GM18520 (cell line): Measurements from ENCODE around the gene PARP12.
A peak's percentile ranks its signal among the peaks of the same experiment; 100 is the strongest.

Experiments used
- ATAC-seq: cut with Tn5 transposase; IDR thresholded peaks from one replicate; pipeline ENCODE4 v1.9.1; 2021; ENCODE audit not compliant: unreplicated experiment

Gene PARP12

DNA sequence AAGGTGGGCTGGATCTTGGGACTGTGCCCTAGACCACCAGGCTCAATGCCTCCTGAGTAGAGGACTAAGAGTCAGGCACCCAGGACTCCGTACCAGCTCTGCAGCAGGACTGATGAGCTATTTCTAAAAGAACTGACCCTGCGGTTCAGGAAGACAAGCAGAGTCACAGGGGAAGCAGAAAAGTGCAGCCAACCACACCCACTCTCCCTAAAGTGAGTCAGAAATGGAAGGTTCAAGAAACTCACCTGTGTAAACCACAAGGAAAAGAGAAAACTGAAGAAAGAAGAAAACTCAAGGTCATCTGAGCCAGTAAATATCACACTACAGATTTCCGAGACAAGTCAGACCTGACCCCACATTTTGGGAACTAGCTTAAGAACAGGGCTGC lies 2.5 kb downstream of the PARP12 start:
- no peak for ATAC-seq

DNA sequence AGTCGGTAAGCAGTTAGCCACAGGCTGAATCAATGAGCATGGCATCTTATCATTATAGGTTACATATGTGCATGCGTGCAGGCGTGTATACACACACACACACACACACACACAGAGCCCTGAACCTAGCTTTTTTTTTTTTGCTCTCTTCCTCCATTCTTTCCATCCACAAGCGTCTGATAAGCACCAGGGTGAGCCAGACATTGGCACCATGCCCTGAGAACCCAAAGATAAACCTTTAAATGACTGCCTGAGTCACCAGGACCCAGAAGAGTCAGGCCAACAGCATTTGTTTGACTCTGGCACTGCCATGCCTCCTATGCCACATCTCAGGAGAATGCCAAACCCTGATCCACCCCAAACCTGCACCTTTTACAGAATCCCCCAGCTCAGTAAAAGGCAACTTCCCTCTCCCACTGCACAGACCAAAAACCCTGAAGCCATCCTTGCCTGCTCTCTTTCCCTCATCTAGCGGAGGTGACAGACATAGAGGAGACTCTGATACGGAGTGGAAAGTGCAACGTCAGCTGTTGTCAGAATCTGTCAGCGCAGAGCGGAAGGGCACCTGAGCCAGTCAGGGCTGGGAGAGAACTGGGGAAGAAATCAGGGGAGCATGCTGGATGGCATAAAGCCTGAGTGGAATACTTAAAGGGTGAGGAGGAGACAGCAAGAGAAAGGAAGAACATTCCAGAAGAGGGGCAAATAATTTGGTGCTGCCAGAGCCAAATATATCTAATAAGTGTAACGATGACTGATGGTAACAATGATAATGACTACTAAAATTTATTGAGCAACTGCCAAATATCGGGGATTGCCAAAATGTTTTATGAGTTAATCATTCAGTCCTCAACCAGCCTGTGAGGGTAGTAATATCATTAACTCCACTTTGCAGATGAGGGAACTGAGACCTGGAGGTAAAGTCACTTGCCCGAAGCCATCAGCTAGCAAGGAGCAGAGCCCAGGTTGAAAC lies 3.2 kb downstream of the PARP12 start:
- ATAC-seq: no peak

DNA sequence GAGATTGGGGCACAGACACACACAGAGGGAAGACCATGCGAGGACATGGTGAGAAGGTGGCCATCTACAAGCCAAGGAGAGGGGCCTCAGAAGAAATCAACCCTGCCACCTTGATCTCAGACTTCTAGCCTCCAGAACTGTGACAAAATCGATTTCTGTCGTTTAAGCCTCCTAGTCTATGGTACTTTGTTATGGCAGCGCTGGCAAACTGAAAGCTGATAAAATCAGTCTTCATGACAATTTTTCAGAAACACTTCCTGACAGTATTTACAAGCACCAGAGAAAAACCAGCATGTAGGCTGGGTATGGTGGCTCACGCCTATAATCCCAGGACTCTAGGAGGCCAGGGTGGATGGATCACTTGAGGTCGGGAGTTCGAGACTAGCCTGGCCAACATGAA lies 4.2 kb downstream of the PARP12 start:
- ATAC-seq: no peak

DNA sequence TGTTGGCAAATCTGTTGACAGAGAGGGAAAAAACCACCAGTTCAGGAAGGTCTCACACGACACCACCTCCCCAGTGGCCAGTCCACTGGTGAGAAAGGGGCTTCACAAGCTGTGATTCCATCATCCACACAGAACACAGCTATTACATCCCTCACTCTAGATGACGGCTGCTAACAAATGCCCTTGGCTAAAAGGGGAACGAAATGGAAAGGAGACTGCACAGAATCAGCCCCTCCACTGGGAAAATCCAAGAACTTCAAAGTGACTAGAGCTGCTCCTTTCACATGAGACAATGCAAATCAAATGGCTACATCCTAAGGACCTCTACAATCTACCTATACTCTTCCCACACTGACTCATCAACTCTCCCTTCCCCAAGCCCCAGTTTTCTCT lies 5.6 kb downstream of the PARP12 start:
- ATAC-seq: no peak

DNA sequence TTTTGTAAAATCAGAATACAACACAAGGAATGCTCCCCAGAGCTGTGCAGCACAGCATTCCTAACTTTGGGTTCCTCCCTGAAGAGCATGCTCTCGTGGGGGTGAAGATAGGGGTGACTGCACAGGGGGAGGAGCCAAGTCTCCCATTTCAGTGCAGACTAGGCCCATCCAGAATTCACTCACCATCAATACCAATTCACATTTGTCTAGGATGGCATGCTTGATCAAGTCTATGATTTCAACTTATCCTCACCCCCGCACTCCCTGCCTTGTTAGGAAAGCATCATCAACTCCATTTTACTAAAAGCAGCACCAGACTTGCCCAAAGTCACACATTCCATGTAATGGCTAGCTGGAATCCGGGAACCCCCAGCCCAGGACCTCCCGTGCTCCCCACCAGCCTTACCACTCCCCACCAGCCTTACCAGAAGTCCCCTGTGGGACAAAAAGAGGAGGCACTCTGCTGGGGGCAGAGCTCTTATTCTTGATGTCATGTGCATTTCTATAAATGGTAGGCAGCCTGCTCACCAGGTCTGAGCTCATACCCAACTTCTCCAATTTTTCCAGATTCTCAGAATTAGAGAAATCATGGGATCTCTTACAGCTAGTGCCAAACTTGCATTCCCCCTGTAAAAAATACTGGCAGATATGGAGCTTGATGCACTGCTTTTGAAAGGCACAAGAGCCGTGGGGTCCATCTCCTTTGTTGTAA lies 6.2 kb downstream of the PARP12 start:
- ATAC-seq: no peak

DNA sequence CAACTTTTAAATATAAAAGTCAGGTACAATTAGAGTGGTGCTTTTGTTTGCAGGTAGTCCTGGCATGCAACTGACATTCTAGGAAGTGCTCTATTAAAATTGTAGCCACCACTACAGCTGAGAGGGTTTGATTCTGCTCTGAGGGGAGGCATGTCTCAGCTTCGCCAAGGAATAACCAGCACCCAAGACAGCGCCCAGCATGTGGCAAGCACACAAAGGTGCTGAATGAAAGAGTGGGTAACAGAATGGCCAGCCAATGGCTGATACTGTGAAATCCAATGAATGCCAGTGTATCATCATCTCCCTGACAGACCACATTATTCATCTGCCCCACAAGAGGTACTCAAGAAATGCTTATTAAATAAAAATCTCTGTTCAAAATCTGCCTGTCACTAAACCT lies 6.9 kb downstream of the PARP12 start:
- no peak for ATAC-seq

DNA sequence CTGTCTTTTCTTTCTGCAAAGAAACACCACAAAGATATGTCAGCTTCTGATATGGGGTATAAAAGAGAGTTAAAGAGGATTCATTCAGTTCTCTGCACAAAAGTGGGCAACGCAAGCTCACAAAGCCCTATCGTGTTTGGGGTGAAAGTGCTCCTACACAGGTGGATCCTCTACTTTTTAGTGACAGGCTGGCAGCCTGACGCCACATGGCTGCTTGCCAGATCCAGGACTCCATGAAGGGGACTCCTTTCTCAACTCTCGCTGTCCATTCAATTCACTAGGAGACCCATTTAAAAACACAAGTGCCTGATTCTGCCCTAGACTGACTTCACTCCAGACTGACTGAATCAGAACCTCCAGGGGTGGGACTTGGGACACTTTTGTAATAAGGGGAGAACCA lies 8.0 kb downstream of the PARP12 start:
- no peak for ATAC-seq

DNA sequence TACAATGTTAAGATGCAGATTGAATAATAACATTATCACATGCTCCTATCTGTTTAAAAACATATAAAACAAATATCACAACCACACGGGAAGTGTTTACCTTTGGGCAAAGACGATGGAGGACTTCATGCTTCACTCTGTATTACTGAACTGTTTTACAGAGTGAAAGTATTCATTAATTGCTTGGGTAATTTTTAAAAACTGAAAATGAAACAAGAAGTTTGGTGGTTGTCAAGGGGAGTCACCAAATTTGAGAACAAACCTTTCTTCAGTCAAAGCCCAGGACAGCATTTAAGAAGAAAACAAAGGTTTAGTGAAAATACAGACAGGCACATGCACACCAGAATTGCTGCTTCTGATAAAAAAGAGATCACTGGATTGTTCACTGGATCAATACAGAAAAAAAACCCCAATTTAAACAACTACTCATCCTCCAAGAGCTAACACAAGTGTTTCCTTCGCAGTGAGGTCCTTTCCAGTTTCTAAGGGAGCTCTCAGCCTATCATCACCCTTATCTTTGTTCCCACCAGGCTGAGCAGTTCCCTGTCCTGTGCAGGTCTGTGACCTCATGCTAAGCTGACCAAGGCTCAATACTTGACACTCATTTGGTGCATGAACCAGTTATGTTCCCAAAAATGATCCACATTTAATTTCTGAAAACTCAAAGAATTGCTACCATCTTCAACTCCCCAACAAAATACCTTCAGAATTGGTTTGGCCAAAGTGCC lies 8.8 kb downstream of the PARP12 start:
- ATAC-seq: peak; percentile 82

DNA sequence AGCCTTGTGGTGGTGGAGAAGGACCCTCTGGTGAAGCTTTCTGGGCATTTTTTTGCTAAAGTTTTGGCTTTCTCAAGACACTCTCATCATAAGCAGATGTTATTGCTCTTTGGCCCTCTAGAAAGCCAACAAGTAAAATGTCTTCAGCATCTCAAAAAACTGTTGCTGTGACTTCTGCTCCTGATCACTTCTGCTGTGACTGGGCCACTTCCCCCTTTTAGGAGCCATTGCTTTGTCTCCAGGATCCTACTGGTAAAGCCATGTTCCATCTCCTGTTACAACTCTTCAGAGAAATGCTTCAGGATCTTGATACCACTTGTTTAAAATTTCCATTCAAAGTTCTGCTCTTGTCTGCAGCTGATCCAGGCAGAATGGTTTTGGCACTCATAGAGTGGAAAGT lies 10.9 kb downstream of the PARP12 start:
- ATAC-seq: no peak

DNA sequence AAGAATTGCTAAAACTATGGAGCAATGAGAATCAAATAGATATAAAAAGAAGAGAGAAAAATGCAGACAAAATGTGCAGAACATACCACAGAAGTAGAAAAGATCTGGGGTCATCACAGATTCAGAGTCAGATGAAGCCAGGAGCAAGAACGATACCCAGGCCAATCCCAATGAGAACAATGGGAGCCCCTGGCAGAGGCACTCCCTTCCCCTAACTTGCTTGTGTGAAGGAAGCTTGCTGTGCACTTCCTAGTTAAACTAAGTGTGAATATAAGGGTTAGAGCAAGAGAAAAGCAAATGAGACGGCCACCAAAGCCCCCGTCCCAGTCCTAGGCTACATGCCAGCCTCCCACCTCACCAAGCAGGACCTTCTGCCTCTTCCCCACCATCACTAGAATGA lies 12.7 kb downstream of the PARP12 start:
- no peak for ATAC-seq

DNA sequence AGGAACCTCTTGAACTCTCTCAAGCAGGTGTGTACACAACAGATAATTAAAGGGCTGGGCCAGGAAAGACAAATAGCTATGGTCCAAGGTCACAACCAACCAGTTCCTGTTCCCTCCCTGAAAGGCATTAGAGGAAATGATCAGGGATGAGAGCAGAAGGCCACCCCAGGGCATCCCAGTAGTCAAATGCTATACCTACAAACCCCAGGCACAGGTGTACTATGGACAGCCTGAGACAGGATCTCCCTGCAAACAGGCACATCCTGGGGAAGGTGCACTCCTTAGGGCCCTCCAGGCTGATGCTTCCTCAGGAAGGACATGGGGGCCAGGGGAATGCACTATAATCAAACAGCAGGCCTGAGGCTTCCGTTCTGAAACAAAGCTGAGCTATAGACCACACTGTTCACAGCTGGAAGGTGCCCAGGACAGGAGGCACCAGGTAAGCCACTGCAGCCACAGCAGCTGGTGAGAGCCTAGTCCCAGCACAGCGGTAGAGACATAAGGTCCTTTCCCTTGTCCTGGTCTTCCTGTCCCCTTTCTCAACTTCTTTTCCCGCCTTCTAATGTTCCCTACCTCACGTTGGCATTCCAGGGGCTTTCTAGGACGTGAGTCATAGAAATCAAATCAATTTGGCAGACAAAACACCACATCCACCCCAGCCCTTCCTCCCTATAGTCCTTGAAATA lies 13.3 kb downstream of the PARP12 start:
- ATAC-seq: no peak

DNA sequence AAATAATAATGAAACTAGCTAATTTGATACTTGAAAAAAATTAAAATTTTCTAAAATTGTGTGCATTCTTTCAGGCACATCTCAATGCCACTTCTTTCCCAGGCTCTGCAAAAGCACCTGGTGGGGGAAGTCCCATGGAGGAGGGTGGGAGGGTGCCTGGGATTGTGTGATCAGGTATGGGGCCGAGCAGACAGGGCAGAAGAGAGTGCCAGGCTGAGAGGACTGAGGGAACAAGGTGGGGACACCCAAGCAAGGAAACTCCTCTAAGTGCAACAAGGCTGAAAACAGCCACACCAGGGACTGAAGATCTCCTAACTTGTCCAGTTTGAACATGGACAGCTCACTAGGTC lies 13.8 kb downstream of the PARP12 start:
- no peak for ATAC-seq

DNA sequence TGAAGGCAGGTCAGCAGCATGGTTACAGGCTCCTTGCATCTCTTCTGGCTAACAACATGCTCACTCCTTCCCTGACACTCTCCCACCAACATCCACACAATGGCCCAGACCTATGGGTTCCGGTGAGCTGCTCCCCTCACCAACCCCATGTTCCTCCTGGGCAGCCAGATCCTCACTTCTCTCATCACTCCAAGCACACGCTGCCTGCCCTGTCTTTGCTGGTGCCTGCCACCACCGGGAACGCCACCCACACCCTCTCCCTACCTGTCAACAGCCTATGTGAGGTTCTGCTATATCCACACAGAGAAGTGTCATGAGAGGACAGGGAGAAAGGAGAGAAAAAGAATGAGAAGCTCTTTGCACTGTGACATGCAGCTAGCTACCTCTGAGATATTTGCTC lies 14.6 kb downstream of the PARP12 start:
- ATAC-seq: no peak

DNA sequence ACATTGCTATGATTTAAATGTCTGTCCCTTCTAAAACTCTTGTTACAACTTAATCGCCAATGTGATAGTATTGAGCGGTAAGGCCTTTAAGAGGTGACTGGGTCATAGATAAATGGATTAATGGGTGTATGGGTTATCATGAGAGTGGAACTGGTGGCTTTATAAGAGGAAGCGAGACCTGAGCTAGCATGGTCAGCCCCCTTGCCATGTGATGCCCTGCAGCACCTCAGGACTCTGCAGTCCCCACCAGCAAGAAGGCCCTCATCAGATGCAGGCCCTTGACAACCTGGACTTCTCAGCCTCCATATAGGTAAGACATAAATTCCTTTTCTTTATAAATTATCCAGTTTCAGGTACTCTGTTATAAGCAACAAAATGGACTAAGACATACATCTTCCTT lies 15.6 kb downstream of the PARP12 start:
- ATAC-seq: no peak

DNA sequence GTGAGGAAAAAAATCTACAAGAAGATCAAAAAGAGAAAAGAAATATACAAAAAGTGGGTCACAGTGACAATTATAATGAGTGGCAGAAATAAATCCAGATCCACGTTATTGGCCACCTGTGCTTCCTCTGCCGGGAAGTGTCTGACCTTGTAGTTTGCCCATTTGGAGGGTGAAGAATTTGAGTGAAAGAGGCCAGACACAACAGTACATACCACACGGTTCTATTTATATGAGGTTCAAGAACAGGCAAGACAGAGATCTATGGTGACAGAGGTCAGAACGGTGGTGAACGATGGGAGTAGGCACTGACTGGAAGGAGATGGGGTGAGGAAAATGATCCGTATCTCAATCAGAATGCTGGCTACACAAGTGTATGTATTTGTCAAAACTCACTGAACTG lies 17.1 kb downstream of the PARP12 start:
- no peak for ATAC-seq

DNA sequence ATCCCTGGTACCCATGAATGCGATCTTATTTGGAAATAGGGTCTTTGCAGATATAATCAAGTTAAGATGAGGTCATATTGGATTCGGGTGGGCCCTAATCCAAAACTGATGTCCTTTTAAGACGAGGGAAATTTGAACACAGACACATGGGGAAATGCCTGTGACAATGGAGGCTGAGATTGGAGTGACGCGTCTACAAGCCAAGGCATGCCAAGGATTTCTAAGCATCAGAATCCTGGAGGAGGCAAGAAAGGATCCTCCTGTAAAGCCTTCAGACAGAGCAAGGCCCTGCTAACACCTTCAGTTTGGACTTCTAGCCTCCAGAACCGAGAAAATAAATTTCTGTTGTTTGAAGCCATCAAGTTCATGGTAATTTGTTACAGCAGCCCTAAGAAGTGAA lies 18.5 kb downstream of the PARP12 start:
- ATAC-seq: no peak

DNA sequence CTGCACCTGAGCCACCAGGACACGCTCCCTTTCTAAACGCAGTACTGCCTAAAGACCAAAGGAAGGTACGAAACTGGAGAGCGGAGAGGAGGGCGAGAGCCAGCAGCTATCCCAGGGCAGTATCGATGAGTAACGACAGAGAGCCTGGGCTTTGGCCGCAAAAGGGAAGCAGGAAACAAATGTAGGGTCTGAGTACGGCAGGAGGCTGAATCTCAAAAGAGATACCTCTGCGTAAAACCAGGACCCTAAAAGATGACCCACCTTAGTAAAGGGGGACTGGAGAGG lies 20.4 kb downstream of the PARP12 start:
- no peak for ATAC-seq

DNA sequence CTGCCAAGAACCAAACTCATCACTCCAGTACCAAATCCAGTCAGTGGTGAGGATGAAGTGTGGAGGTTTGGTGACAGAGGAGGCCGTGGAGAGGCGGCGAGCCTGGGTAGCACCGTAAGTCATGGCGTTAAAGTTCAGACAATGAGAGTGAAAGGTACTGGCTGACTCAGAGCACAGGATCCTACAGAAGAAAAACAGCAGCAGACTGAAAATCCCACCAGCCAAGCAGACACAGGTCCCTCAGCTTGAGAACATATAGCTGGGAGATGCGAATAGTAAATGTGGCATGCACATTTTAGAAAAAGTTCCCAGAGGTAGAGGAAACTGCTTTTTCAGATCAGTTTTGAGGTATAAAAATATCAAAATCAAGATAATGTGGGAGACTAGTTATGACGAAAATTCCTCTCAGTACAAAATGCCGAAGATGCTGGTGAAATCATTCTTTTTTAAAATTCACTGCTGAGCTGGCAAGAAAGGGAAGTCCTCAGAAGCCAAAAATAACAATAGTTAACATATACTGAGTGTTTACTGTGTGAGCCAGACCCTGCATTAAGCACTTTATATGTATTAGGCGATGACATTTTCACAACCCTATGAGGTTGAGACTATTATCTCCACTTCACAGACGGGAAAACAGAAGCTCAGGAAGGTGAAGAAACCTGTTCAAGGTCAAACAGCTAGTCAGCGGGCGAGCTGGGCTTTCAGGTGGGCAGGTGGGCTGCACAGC lies 20.9 kb downstream of the PARP12 start:
- no peak for ATAC-seq

DNA sequence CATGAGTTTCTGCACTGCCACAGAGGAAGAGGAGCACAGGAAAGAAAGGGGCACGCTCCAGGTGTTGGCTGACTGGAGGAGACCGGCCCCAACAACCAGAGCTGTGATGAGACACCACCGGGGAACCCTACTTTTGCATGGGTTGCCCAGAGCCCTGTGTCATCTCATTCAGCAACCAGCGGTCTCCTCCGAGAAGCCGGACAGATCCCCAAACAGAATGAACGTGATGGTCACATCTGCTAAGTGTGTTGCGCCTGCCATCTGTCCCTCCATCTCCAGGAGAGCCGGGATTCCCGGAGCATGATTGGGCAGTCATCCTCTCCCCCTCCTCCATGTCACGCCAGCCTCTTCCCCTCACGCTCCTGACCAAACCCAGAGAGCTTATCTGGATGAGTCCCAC lies 22.9 kb downstream of the PARP12 start:
- ATAC-seq: no peak

DNA sequence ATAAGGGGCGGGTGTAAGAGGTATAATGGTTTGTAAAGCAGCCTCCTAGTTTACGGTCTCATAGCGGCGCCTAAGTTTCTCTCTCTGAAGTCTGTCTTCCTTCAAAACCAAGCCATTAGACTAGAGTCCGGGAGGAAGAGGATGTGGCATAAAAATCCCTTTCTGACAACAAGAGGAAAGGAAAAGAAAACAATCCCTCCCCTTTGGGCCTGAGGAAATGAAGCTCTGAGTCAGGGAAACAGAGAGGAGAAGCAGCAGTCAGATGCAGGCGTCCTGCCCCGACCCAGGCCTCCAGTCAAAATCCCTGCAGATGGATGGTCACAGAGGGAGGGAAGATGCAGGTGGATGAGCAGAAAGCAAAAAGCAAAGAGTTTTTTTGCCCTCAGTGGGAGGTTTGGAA lies 23.7 kb downstream of the PARP12 start:
- no peak for ATAC-seq
